Keratinocyte (primary cell): ENCODE results near the gene FAM120C.

Source experiments
- EZH2 ChIP-seq: IDR thresholded peaks from one replicate; pipeline ENCODE4 v1.6.1; 2012; ENCODE audit warnings: inconsistent platforms, mild to moderate bottlenecking, low read length, moderate library complexity
- TF ChIP-seq, protein P1 (sequence below), 3 experiments: IDR thresholded peaks in 1 of 3; conservative IDR thresholded peaks in 1 of 3; optimal IDR thresholded peaks in 1 of 3; 2 replicates in 2 of 3; 3 replicates in 1 of 3; pipeline versions ENCODE3 to v1.5.1; 2011; ENCODE audit warnings: low read length in 3 of 3, mild to moderate bottlenecking in 3 of 3, moderate library complexity in 2 of 3, control low read depth in 1 of 3, inconsistent platforms in 1 of 3; ENCODE audit not compliant: insufficient read depth in 2 of 3; ENCODE audit errors: extremely low read depth in 1 of 3

DNA sequence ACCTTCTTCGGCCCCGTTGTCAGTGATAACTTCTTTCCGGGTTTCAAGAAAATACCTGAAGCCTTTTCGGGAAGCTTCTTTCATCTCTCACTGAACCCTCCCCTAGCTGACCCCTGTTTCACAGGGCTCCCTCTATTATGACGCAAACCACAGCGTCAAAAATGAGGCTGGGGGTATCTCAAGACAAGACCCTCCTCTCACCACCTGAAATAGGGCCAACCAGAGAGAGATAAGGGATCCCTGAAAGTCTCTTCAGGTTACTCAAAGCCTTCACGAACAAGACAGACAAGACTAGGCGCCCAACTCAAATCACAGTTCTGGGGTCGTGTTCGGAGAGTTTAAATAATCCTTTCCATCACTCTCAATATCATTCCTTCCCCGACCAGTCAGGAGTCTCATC is 140.0 kb downstream of the FAM120C start:
- TF ChIP-seq, protein P1, sequence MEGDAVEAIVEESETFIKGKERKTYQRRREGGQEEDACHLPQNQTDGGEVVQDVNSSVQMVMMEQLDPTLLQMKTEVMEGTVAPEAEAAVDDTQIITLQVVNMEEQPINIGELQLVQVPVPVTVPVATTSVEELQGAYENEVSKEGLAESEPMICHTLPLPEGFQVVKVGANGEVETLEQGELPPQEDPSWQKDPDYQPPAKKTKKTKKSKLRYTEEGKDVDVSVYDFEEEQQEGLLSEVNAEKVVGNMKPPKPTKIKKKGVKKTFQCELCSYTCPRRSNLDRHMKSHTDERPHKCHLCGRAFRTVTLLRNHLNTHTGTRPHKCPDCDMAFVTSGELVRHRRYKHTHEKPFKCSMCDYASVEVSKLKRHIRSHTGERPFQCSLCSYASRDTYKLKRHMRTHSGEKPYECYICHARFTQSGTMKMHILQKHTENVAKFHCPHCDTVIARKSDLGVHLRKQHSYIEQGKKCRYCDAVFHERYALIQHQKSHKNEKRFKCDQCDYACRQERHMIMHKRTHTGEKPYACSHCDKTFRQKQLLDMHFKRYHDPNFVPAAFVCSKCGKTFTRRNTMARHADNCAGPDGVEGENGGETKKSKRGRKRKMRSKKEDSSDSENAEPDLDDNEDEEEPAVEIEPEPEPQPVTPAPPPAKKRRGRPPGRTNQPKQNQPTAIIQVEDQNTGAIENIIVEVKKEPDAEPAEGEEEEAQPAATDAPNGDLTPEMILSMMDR (optimal IDR thresholded peaks at IDR 0.05 in 1 of 3, IDR thresholded peaks at IDR 0.05 in 1 of 3, conservative IDR thresholded peaks at IDR 0.05 in 1 of 3; ENCODE audit: extremely low read depth in 1 of 3, insufficient read depth in 2 of 3, low read length in 3 of 3), result no peak
- no peak for TF ChIP-seq EZH2
